GM12874 (cell line): Measurements from ENCODE around the gene NHSL2.

Experiments
- CTCF ChIP-seq: IDR thresholded peaks from 2 replicates; pipeline ENCODE4 v1.5.1; 2011; ENCODE audit warnings: low read depth, mild to moderate bottlenecking, control low read depth, low read length, moderate library complexity; ENCODE audit not compliant: insufficient read depth

The NHSL2 gene

DNA sequence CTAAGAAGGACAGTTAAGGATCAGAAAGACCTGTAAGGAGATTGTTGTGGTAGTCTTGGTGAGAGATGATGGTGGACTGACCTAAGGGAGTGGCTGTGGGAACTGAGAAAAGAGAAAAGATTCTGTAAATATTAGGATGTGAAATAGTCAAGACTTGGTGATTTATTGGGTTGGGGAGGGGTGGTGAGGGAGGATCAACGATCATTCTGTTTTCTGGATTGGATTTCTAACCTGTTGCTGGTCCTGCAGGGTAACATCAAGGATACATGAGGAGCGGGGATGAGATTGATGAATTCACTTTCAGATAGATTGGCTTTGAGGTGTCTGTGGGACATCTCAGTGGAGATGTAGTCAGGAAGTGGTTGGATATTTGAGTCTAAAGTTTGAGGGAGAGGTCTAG is 272.3 kb downstream of the NHSL2 start:
- no peak for TF ChIP-seq CTCF

GRCh38 chrX:72201836-72202536 is 291.3 kb downstream of the NHSL2 start:
- no peak for TF ChIP-seq CTCF
